NCI-H2107 (cell line): Measurements from ENCODE around the gene NMNAT3.

ENCODE experiments used
- DNase-seq: peaks from one replicate; lab custom pipeline; 2025; lab: John Stamatoyannopoulos, UW

Gene NMNAT3

GRCh38 chr3:139675327-139675726 lies 2.4 kb downstream of the NMNAT3 start:
- DNase-seq = no peak

- no peak for DNase-seq
Measured at GRCh38 chr3:139674571-139675260, 3.1 kb downstream of the NMNAT3 start.

DNA sequence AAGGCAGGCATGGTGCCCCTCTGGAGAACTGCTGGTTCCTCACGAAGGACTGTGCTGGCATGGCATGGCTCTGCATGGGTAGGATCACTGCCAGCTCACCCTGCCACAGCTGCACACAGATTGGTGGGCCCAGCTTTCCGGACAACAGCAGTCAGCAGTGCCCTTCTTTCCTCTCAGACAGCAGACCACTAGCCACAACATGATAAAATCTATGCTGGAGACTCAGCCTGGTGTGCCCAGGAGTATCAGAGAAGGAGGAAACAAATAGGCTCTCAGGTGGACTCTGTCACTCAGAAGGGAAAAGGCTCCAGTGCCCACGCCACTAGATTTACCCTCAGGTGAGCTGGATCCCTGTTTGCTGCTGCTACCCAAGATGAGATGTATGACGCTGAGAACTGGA lies 4.9 kb downstream of the NMNAT3 start:
- DNase-seq = no peak

GRCh38 chr3:139671863-139672646 lies 5.7 kb downstream of the NMNAT3 start:
- DNase-seq = no peak

DNA sequence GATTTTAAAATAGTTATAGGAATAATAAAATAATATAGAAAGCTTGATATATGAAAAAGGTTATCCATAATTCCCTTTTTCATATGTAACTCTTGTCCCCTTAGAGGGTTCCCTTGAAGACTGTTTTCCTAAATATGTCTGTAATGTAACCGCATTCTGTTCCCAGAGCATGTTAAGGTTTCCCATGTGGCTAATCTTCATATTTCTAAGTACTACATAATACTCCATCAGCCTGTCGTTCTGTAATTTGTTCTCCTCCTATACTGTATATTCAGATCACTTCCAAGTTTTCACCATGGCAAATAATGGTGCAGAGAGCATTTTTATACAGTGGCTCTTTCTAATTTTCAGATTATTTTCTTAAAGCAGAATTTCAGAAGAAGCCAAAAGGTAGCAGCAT lies 6.7 kb downstream of the NMNAT3 start:
- no peak for DNase-seq

- DNase-seq = no peak
Measured at GRCh38 chr3:139670196-139670595, 7.6 kb downstream of the NMNAT3 start.

GRCh38 chr3:139668332-139668731 lies 9.4 kb downstream of the NMNAT3 start:
- no peak for DNase-seq

DNA sequence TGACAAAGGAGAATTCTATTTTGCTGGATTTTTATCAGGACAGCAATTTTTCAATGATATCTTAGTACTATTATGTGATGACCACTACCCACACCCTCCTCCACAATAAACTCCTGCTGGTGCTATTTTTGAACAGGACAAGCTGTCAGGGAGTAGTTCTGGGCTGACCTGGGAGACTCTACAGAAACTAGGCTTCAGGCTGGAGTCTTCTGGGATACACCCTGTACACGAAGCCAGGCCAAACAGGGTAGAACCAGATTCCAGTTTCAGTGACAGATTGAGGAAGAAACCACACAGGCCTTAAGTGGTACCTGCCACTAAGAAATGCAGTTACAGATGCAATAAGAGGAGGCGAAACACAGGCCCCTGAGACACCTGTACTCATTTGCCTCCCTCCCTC lies 12.8 kb downstream of the NMNAT3 start:
- no peak for DNase-seq

GRCh38 chr3:139660269-139660668 lies 17.5 kb downstream of the NMNAT3 start:
- DNase-seq = no peak

GRCh38 chr3:139659511-139659910 lies 18.3 kb downstream of the NMNAT3 start:
- DNase-seq = no peak

DNA sequence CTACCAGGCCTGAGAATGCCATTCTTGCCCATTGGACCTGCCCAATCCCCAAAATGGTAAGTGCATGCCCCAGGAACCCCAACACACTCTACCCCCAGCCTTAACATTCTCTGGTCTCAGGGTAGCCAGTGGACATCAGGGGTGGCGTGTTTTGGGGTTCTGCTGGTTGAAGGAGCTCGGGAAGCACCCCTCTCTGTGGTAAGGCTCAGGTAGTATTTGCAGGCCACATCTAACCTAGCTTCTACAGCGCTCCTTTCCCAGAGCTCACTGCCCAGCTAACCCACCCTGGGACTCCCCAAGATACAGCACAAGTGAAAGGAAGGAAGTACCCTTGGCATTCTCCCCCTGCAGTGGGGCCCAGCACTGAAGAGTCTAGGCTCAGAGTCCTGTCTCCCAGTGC lies 19.8 kb downstream of the NMNAT3 start:
- no peak for DNase-seq

GRCh38 chr3:139657434-139657833 lies 20.3 kb downstream of the NMNAT3 start:
- no peak for DNase-seq

DNA sequence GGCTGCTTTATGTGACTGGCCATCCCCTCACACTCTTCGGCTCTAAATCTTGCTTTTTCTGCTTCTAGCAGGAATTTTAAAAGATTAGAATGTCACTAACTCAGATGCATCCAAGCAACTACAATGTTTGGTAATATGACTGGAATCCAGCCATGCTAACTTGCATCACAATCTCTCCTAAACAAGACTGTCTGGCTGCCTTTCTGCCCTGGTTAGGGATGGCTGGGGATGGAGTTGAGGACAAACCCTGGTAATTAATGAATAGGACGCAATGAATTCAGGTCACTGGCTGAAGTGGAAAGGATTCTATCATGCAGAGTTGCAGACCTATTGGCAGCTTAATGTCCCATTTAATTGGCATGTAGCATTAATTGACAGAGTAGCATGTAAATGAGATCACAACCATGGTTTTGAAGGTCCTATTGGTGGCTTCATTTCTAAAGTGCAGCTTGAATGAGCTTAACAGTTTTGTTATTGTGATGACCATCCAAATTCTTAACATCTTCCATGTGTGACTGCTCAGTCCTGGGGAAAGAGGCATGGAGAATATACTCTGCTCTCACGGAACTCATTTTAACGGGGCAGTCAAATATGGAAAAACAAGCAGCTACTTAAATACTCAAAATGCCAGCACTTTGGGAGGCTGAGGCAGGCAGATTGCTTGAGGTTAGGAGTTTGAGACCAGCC lies 21.7 kb downstream of the NMNAT3 start:
- DNase-seq = no peak

- DNase-seq = peak; percentile 54
Measured at GRCh38 chr3:139654637-139655365, 23.0 kb downstream of the NMNAT3 start.

GRCh38 chr3:139653582-139653981 lies 24.2 kb downstream of the NMNAT3 start:
- DNase-seq = no peak

DNA sequence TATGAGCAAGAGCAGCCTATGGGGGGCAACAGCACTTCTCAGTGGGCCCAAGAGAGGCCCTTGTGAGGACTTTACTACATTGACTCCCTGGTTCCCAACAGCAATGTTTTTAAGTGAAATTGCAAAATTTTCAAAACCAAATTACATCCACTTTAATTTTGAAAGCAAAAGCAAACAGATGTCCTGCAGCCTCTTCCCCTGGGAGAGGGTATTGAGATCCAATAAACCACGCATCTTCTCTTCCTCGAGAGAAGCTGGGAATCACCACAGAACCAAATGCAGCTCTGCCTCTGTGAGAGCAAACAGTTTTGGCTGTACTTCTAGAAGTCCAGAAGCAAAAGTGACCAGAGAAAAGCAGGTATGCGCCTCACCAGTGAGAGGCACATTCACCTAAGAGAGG lies 25.2 kb downstream of the NMNAT3 start:
- DNase-seq = no peak

- no peak for DNase-seq
Measured at GRCh38 chr3:139647866-139648435, 29.8 kb downstream of the NMNAT3 start.

- no peak for DNase-seq
Measured at GRCh38 chr3:139646512-139646911, 31.3 kb downstream of the NMNAT3 start.

DNA sequence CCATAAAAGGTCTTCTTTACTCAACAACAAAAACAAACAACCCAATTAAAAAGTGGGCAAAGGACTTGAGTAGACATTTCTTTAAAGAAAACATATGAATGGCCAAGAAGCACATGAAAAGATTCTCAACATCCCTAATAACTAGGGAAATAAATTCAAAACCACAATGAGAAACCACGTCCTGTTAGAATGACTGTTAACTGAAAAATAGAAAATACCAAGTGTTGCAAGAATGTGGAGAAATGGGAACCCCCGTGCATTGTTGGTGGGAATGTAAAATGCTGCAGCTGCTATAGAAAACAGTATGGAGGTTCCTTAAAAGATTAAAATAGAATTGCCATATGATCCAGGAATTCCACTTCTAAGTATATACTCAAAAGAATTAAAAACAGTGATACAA lies 34.8 kb downstream of the NMNAT3 start:
- no peak for DNase-seq

- no peak for DNase-seq
Measured at GRCh38 chr3:139640456-139640855, 37.3 kb downstream of the NMNAT3 start.

GRCh38 chr3:139639662-139640061 lies 38.1 kb downstream of the NMNAT3 start:
- DNase-seq = no peak

DNA sequence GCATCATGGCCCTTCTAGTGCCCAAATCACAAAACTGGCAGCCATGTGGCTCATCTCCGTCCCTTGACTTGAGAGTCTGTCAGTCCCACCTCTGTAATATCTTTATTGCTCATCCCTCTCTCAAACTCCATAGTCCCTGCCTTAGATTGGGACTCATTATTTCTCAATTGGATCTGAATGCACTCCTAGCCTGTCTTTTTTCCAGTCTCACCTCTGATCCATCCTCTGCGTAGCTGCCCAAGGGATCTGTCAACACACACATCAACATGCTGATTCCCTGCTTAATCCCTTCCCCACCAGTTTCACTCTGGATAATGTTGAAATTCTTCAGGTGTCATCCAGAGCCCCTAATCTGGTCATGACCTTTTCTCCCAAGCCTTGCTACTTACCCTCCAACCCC lies 39.3 kb downstream of the NMNAT3 start:
- DNase-seq = no peak
